A549 (cell line): ENCODE measurements around the gene GOPC.

Experiments
- CBX2 ChIP-seq: fragments of 200-600 bp; sonication (generic); IDR thresholded peaks from 2 replicates; pipeline ENCODE4 v1.6.1; 2016; ENCODE audit warnings: low read depth, mild to moderate bottlenecking, borderline replicate concordance
- CEBPB ChIP-seq, 2 experiments: fragments of >200 bp in 1 of 2; sonication (Bioruptor Twin) in 1 of 2; formaldehyde crosslinking in 1 of 2; IDR thresholded peaks; 2 replicates each; pipeline ENCODE4 v1.6.1; 2012 to 2016
- CTCF ChIP-seq: fragments of >200 bp; sonication (Bioruptor Twin); formaldehyde crosslinking; IDR thresholded peaks from 3 replicates; pipeline ENCODE4 v1.5.1; 2016
- EP300 ChIP-seq, 2 experiments: fragments of >200 bp; sonication (Bioruptor Twin); formaldehyde crosslinking; IDR thresholded peaks; 2 replicates in 1 of 2; 3 replicates in 1 of 2; pipeline ENCODE4 v1.6.1; 2016 to 2017
- KDM5A ChIP-seq: fragments of 200-600 bp; sonication (generic); IDR thresholded peaks from 2 replicates; pipeline ENCODE4 v1.6.1; 2016; ENCODE audit warnings: antibody characterized with exemption, mild to moderate bottlenecking
- PHF8 ChIP-seq: fragments of 200-600 bp; sonication (generic); IDR thresholded peaks from 2 replicates; pipeline ENCODE4 v1.6.1; 2016; ENCODE audit warnings: low read depth, mild to moderate bottlenecking, antibody characterized with exemption, moderate library complexity, borderline replicate concordance
- POLR2A ChIP-seq: IDR thresholded peaks from 2 replicates; pipeline ENCODE4 v1.6.1; 2012; ENCODE audit warnings: mild to moderate bottlenecking, low read length
- RFX5 ChIP-seq: fragments of 450-650 bp; IDR thresholded peaks from 2 replicates; pipeline ENCODE4 v1.7.1; 2014; ENCODE audit warnings: antibody characterized with exemption, mild to moderate bottlenecking, moderate library complexity
- ZNF302 ChIP-seq: fragments of 250-450 bp; sonication (Bioruptor Pico); IDR thresholded peaks from 2 replicates; pipeline ENCODE4 v1.9.0; 2021; ENCODE audit warnings: inconsistent platforms, mild to moderate bottlenecking, moderate library complexity
- ZSCAN20 ChIP-seq: fragments of 250-450 bp; sonication (Bioruptor Pico); IDR thresholded peaks from 2 replicates; pipeline ENCODE4 v1.8.0; 2022; ENCODE audit warnings: mild to moderate bottlenecking, moderate library complexity

DNA sequence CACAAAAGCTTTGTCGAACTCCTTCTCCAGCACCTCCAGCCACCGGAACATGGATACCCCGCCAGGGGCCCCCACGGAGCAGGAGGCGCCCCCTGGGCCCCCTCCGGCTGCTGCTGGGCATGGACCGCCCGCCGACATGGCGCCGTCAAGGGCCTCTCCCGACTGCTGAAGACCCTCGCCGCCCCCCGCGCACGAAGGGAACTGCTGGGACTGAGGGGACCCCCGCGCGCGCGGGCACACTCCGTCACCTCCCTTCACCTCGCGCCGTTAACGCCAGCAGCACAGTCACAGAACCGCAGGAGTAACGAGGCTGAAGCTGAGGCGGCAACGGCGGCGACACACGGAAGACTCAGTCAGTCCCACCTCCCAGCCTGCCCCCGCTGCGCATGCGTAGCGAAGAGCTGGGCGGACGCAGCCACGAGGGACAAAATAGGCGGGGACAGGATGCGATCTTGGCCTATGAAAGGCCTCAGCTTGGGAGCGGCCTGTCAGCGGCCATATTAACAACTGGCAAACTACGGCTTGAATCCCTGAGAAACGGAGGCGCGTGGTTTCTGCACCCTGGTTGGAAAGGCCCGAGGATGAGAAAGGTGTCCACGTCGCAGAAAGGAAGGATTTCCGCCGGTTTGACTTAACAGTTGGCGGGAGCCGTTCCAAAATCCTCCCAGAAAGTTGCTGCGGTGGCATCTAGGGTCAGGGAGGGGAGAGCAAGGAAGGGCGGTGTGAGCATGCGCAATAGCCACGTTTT, at the start of gene GOPC:
- TF ChIP-seq CTCF (no peak), KDM5A (0 out of 2 replicates have a peak, but pooled peaks have one; percentile 27), CEBPB (IDR thresholded peaks at IDR 0.05) (no peak), RFX5 (no peak), PHF8 (peak; percentile 66; the same call in 1 of the 2 replicates), POLR2A (peak; percentile 85), ZNF302 (no peak), EP300 (IDR thresholded peaks at IDR 0.05) (no peak), ZSCAN20 (CRISPR knock-in tag) (no peak), CBX2 (no peak)
